Neural cell (in vitro differentiated cells): ENCODE measurements around the gene HERPUD2.

Experiments used
- MXI1 ChIP-seq: fragments of 450-650 bp; conservative IDR thresholded peaks from 2 replicates; pipeline ENCODE4 v1.6.1; 2014; ENCODE audit warnings: antibody characterized with exemption, mild to moderate bottlenecking; ENCODE audit not compliant: poor library complexity, severe bottlenecking
- SMC3 ChIP-seq: fragments of 450-650 bp; conservative IDR thresholded peaks from 2 replicates; pipeline ENCODE4 v1.6.1; 2014; ENCODE audit warnings: antibody characterized with exemption, mild to moderate bottlenecking, moderate library complexity; ENCODE audit not compliant: poor library complexity
- TF ChIP-seq, protein P1 (sequence below): fragments of 450-650 bp; IDR thresholded peaks from 2 replicates; pipeline ENCODE4 v1.5.1; 2014; ENCODE audit warnings: antibody characterized with exemption, mild to moderate bottlenecking, moderate library complexity; ENCODE audit not compliant: poor library complexity, severe bottlenecking

- TF ChIP-seq SMC3, result no peak
- TF ChIP-seq, protein P1, sequence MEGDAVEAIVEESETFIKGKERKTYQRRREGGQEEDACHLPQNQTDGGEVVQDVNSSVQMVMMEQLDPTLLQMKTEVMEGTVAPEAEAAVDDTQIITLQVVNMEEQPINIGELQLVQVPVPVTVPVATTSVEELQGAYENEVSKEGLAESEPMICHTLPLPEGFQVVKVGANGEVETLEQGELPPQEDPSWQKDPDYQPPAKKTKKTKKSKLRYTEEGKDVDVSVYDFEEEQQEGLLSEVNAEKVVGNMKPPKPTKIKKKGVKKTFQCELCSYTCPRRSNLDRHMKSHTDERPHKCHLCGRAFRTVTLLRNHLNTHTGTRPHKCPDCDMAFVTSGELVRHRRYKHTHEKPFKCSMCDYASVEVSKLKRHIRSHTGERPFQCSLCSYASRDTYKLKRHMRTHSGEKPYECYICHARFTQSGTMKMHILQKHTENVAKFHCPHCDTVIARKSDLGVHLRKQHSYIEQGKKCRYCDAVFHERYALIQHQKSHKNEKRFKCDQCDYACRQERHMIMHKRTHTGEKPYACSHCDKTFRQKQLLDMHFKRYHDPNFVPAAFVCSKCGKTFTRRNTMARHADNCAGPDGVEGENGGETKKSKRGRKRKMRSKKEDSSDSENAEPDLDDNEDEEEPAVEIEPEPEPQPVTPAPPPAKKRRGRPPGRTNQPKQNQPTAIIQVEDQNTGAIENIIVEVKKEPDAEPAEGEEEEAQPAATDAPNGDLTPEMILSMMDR, result no peak
- TF ChIP-seq MXI1, result no peak
Measured at GRCh38 chr7:35599061-35599460, 95.9 kb downstream of the HERPUD2 start.
